Measurements from ENCODE around the gene COMMD9.

Gene COMMD9

DNA sequence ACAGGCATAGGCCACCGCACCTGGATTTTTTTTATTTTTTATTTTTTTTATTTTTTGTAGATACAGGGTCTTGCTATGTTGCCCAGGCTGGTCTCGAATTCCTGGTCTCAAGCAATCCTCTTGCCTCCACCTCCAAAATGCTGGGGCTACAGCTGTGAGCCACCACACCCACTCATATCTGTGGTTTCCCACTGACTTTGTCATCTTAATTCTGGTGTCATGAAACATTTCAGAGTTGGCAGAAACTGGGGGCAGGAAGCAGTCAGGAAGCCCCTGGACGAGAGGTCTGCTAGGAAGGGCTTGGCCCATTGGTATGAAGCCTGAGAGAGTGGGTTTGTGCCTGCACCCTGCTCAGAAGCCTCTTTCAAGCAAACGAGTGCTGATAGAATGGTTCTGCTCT is 49.1 kb downstream of the COMMD9 start:
- Histone ChIP-seq H3K9me3 (ENCODE audit: severe bottlenecking) (no peaks in the 10 kb centered on the region), H3K27me3 (ENCODE audit: insufficient read depth, low read depth, severe bottlenecking) (no peaks in the 10 kb centered on the region), H3K4me3 (ENCODE audit: low read depth, low read length) (no peak overlapping the region), H3K27ac (no peak overlapping the region), H3K36me3 (no peaks in the 10 kb centered on the region)
- no peak for TF ChIP-seq CTCF (IDR thresholded peaks at IDR 0.05; ENCODE audit: low read depth, low read length)
- no peak for DNase-seq

GRCh38 chr11:36239636-36240035 is 49.6 kb downstream of the COMMD9 start:
- Histone ChIP-seq H3K36me3 (no peaks in the 10 kb centered on the region), H3K9me3 (ENCODE audit: severe bottlenecking) (no peaks in the 10 kb centered on the region), H3K27ac (no peak overlapping the region), H3K4me3 (ENCODE audit: low read depth, low read length) (no peak overlapping the region), H3K27me3 (ENCODE audit: insufficient read depth, low read depth, severe bottlenecking) (no peaks in the 10 kb centered on the region)
- DNase-seq = no peak
- no peak for TF ChIP-seq CTCF (IDR thresholded peaks at IDR 0.05; ENCODE audit: low read depth, low read length)

DNA sequence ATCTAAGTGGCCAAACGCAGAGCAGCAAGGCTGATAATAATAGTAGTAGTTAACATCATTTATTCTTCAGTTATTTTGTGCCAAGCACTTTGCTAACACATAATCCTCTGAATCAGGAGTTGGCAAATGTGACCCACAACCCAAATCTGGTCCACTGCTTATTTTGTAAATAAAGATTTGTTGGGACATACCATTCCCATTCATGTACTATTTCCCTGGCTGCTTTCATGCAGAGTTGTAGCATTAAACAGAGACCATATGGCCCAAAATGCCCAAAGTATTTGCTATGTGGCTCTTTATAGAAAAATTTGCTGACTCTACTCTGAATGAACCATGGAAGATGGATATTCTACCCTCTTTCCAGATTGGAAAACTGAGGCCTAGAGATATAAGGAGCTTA is 50.3 kb downstream of the COMMD9 start:
- Histone ChIP-seq H3K27me3 (ENCODE audit: insufficient read depth, low read depth, severe bottlenecking) (no peaks in the 10 kb centered on the region), H3K27ac (no peak overlapping the region), H3K9me3 (ENCODE audit: severe bottlenecking) (no peaks in the 10 kb centered on the region), H3K36me3 (no peaks in the 10 kb centered on the region), H3K4me3 (ENCODE audit: low read depth, low read length) (no peak overlapping the region)
- TF ChIP-seq CTCF (IDR thresholded peaks at IDR 0.05; ENCODE audit: low read depth, low read length) = no peak
- no peak for DNase-seq

- no peak overlapping the region for H3K4me3 ChIP-seq (ENCODE audit: low read depth, low read length)
- TF ChIP-seq CTCF (IDR thresholded peaks at IDR 0.05; ENCODE audit: low read depth, low read length) = no peak
- no peaks in the 10 kb centered on the region for H3K27me3 ChIP-seq (ENCODE audit: insufficient read depth, low read depth, severe bottlenecking)
- no peaks in the 10 kb centered on the region for H3K9me3 ChIP-seq (ENCODE audit: severe bottlenecking)
- no peak overlapping the region for H3K27ac ChIP-seq
- DNase-seq = no peak
- H3K36me3 ChIP-seq = no peaks in the 10 kb centered on the region
These were observed 51.1 kb downstream of the COMMD9 start for GRCh38 chr11:36238036-36238631.

- no peaks in the 10 kb centered on the region for H3K27me3 ChIP-seq (ENCODE audit: insufficient read depth, low read depth, severe bottlenecking)
- no peak overlapping the region for H3K27ac ChIP-seq
- no peak for DNase-seq
- no peak for TF ChIP-seq CTCF (IDR thresholded peaks at IDR 0.05; ENCODE audit: low read depth, low read length)
- H3K9me3 ChIP-seq (ENCODE audit: severe bottlenecking) = no peaks in the 10 kb centered on the region
- H3K4me3 ChIP-seq (ENCODE audit: low read depth, low read length) = no peak overlapping the region
- no peaks in the 10 kb centered on the region for H3K36me3 ChIP-seq
These were observed 51.8 kb downstream of the COMMD9 start for GRCh38 chr11:36237391-36237790.

DNA sequence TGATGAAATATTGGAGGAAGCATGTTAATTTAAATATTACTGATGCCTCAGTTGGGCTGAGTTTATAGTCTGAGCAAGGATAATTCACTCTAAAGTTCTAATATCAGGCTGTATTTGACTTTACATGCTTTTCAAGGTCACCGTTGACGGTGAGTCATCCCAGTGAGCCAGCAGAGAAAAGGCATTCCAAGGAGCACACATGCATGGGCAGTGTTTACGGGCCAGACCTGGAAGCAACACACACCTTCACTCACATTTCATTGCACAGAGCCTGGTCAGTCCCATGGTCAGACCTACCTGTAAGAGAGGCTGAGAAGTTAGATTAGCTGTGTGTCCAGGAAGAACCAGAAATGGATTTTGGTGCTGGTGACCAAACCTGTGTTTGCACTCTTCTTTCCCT is 53.5 kb downstream of the COMMD9 start:
- H3K9me3 ChIP-seq (ENCODE audit: severe bottlenecking) = no peaks in the 10 kb centered on the region
- no peak for TF ChIP-seq CTCF (IDR thresholded peaks at IDR 0.05; ENCODE audit: low read depth, low read length)
- no peak for DNase-seq

More for the DNA sequence above, 53.5 kb downstream of the COMMD9 start:
- H3K27ac ChIP-seq = no peak overlapping the region
- no peaks in the 10 kb centered on the region for H3K27me3 ChIP-seq (ENCODE audit: insufficient read depth, low read depth, severe bottlenecking)
- H3K4me3 ChIP-seq (ENCODE audit: low read depth, low read length) = no peak overlapping the region
- H3K36me3 ChIP-seq = no peaks in the 10 kb centered on the region

Measured in WERI-Rb-1 (cell line).